ENCODE results near the gene RFLNA.

GRCh38 chr12:124252964-124253363 lies 41.9 kb upstream of the RFLNA start:
- TF ChIP-seq EZH2 (IDR thresholded peaks at IDR 0.05; ENCODE audit: insufficient read depth, poor library complexity, severe bottlenecking) (no peak), EZH2phosphoT487 (IDR thresholded peaks at IDR 0.05; ENCODE audit: insufficient read depth, low read depth) (no peak)
